Sigmoid colon (tissue), 7 donors: ENCODE data around the gene TTC39B. TPM values are rescaled to one million over a fixed set of nuclear protein-coding genes. Genes with fewer than 3 reads are reported as not detected.

Experiments used
- DNase-seq: peaks from one replicate; pipeline ENCODE4 v3.0.0-alpha.2; 2019
- H3K27ac ChIP-seq, 4 donors: fragments of 200-600 bp; sonication (generic); one replicate each; pipeline ENCODE4 v1.5.1; 2016 to 2019; ENCODE audit warnings: mild to moderate bottlenecking in 1 of 4
- H3K27me3 ChIP-seq, 3 donors: fragments of 200-600 bp; sonication (generic); one replicate each; pipeline ENCODE4 v1.5.1; 2019; ENCODE audit warnings: mild to moderate bottlenecking in 1 of 3
- H3K36me3 ChIP-seq, 4 donors: fragments of 200-600 bp; sonication (generic); one replicate each; pipeline ENCODE4 v1.5.1; 2016 to 2019
- H3K4me1 ChIP-seq, 4 donors: fragments of 200-600 bp; sonication (generic); one replicate each; pipeline ENCODE4 v1.5.1; 2017 to 2019
- H3K4me3 ChIP-seq, 4 donors: fragments of 200-600 bp; sonication (generic); one replicate each; pipeline ENCODE4 v1.5.1; 2017 to 2019; ENCODE audit warnings: mild to moderate bottlenecking in 2 of 4, moderate library complexity in 1 of 4
- H3K9me3 ChIP-seq, 4 donors: fragments of 200-600 bp in 3 of 4; sonication (generic) in 3 of 4; one replicate each; pipeline versions ENCODE4 v1.5.1 to v1.6.1; 2013 to 2019
- EP300 ChIP-seq, 4 donors: sonication (generic); formaldehyde crosslinking; IDR thresholded peaks; one replicate each; pipeline ENCODE4 v1.6.1; 2017; ENCODE audit warnings: antibody characterized with exemption in 4 of 4
- POLR2A ChIP-seq, 2 donors: fragments of 450-650 bp; IDR thresholded peaks; one replicate each; pipeline ENCODE4 v1.6.1; 2016; ENCODE audit warnings: antibody characterized with exemption in 2 of 2, mild to moderate bottlenecking in 2 of 2, moderate library complexity in 2 of 2
- POLR2AphosphoS5 ChIP-seq, 4 donors: sonication (generic); formaldehyde crosslinking; IDR thresholded peaks; one replicate each; pipeline ENCODE4 v1.6.1; 2017; ENCODE audit warnings: antibody characterized with exemption in 4 of 4
- WGBS, 2 donors: extraction: QIAGEN DNeasy Blood & Tissue Kit; methylation state at CpG; one replicate each; pipeline ENCODE4 v1.1.7; 2013; 5-methylcytosine and 5-hydroxymethylcytosine counted together
- intact Hi-C: fragments of 100-400 bp; cut with DNase I; formaldehyde crosslinking; loops from one replicate; pipeline ENCODE4 v1.15.1; 2023
- polyA plus RNA-seq, 3 donors: library from polyadenylated mRNA; stranded (reverse); fragments of 200-250 nt; gene quantifications; one replicate each; pipeline ENCODE4 v1.2.3, GENCODE V29; 2013
- total RNA-seq, 4 donors: library from RNA; depleted of rRNA; stranded (reverse); fragments of >200 nt; gene quantifications; one replicate each; pipeline ENCODE4 v1.1.0, GENCODE V29; 2016
- TF ChIP-seq, protein P1 (sequence below), 4 experiments: fragments of 450-650 bp in 3 of 4; fragments of 200-600 bp in 1 of 4; IDR thresholded peaks; one replicate each; pipeline ENCODE4 v1.5.1; 2016 to 2019; ENCODE audit warnings: antibody characterized with exemption in 4 of 4, mild to moderate bottlenecking in 3 of 4, moderate library complexity in 2 of 4
- donor health status: healthy with polysubstance abuse.
- donor health status: Bipolar disorder and iron deficiency.
- donor health status: healthy.

The TTC39B gene
- total and polyA plus RNA-seq, 7 donors = 4.2 to 15.8 (median 9.1) TPM

DNA sequence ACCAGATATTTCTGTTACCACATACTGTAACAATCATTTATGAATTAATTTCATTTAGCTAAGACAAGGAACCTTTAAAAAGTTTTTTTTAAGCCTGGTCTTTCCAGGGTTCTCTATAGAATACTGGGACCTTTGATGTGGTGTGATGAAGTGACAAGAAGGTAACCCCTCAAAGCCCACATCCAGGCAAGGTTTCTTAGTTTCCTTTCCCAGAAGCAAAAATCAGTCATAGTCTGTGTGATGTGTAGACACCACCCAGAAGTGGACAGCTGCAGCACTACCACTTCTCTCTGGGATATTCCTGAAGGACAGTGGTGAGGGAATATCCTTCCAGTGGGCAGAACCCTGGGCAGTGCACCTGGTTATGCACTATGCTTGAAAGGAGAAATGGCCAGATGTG is 115.6 kb downstream of the TTC39B start:
- no peak for DNase-seq
- no peak overlapping the region for H3K4me3 ChIP-seq

DNA sequence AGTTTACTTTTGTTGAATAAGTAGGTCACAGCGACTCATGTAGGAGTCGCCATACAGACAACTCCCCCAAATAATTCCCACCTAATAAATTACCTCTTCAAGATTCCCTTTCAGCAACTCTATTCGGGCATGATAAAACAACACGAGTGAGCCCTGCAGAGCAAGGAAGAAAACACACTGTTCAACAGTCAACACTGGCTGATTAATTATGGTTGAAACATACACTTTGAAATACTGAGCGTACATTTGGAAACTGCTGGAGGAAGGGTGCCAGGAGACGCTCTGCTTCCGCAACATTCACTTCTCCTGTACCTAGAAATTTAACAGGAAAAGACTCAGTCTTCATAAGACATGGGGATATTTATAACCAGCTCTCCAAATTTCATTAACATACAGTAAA is 117.5 kb downstream of the TTC39B start:
- H3K27ac ChIP-seq = no peak overlapping the region
- TF ChIP-seq, protein P1, sequence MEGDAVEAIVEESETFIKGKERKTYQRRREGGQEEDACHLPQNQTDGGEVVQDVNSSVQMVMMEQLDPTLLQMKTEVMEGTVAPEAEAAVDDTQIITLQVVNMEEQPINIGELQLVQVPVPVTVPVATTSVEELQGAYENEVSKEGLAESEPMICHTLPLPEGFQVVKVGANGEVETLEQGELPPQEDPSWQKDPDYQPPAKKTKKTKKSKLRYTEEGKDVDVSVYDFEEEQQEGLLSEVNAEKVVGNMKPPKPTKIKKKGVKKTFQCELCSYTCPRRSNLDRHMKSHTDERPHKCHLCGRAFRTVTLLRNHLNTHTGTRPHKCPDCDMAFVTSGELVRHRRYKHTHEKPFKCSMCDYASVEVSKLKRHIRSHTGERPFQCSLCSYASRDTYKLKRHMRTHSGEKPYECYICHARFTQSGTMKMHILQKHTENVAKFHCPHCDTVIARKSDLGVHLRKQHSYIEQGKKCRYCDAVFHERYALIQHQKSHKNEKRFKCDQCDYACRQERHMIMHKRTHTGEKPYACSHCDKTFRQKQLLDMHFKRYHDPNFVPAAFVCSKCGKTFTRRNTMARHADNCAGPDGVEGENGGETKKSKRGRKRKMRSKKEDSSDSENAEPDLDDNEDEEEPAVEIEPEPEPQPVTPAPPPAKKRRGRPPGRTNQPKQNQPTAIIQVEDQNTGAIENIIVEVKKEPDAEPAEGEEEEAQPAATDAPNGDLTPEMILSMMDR (IDR thresholded peaks at IDR 0.05) = no peak
- no peak for TF ChIP-seq EP300 (IDR thresholded peaks at IDR 0.05)
- TF ChIP-seq POLR2A (IDR thresholded peaks at IDR 0.05) = no peak
- no peak for TF ChIP-seq POLR2AphosphoS5 (IDR thresholded peaks at IDR 0.05)
- 86 to 94% methylated on average over 7 of the region's 7 CpGs for WGBS, 2 donors
- H3K27me3 ChIP-seq = no peaks in the 10 kb centered on the region
- intact Hi-C loops = no loop called here
- no peaks in the 10 kb centered on the region for H3K4me1 ChIP-seq
- DNase-seq = no peak
- H3K4me3 ChIP-seq = no peak overlapping the region
- no peaks in the 10 kb centered on the region for H3K9me3 ChIP-seq
- H3K36me3 ChIP-seq = peaks cover 0 to 89% (median 4%) of the 10 kb centered on the region in 4 donors

More for the DNA sequence above, 115.6 kb downstream of the TTC39B start:
- TF ChIP-seq EP300 (IDR thresholded peaks at IDR 0.05) (no peak), POLR2AphosphoS5 (IDR thresholded peaks at IDR 0.05) (no peak)
- intact Hi-C loops = no loop called here
- no peaks in the 10 kb centered on the region for H3K27me3 ChIP-seq
- H3K9me3 ChIP-seq = no peaks in the 10 kb centered on the region
- no peak overlapping the region for H3K27ac ChIP-seq
- H3K36me3 ChIP-seq = peaks cover 0 to 82% (median 6%) of the 10 kb centered on the region in 4 donors
- H3K4me1 ChIP-seq = no peaks in the 10 kb centered on the region

DNA sequence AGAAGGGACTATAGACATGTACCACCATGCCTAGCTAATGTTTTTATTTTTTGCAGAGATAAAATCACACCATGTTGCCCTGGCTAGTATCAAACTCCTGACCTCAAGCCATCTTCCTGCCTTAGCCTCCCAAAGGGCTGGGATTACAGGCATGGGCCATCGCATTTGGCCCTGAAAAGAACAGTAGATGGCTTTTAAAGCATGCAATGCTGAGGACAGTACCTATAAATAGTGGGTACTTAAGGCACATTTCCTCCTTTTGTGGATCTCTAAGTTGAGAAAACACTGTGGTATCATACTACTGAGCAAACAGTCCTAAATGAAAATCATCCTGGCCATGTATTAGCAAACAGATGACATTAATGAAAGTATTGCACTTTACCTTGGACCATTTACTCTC is 119.4 kb downstream of the TTC39B start:
- Histone ChIP-seq H3K4me1 (no peaks in the 10 kb centered on the region), H3K36me3 (peaks cover 0 to 84% (median 4%) of the 10 kb centered on the region in 4 donors), H3K4me3 (no peak overlapping the region), H3K27ac (no peak overlapping the region), H3K9me3 (no peaks in the 10 kb centered on the region), H3K27me3 (no peaks in the 10 kb centered on the region)
- 89 to 91% methylated on average over 1 of the region's 1 CpG for WGBS, 2 donors
- DNase-seq = no peak
- intact Hi-C loops = no loop called here
- TF ChIP-seq POLR2A (IDR thresholded peaks at IDR 0.05) (no peak), POLR2AphosphoS5 (IDR thresholded peaks at IDR 0.05) (no peak), EP300 (IDR thresholded peaks at IDR 0.05) (no peak)
- TF ChIP-seq, protein P1 (IDR thresholded peaks at IDR 0.05) = no peak

DNA sequence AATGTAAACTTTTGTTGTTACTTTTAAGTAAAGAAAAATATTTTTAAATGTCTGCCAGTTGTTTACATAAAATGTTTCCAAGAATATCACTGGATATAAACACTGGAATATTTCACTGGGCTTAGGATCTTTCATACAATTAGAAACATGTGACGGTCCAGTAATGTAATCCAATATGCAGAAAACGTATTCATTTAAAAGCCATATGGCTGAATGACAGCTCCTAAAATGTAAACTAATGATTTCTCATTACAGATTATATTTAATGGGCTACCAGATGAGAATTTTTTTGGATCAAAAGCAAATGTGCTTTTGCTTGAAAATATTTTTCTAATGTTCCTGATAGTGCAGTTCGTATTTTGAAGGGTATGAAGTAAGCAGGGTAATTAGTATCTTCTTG is 124.3 kb downstream of the TTC39B start:
- Histone ChIP-seq H3K4me3 (no peak overlapping the region), H3K27ac (no peak overlapping the region), H3K9me3 (no peaks in the 10 kb centered on the region), H3K36me3 (peaks cover 0 to 67% (median 6%) of the 10 kb centered on the region in 4 donors), H3K27me3 (no peaks in the 10 kb centered on the region), H3K4me1 (no peaks in the 10 kb centered on the region)
- TF ChIP-seq POLR2A (IDR thresholded peaks at IDR 0.05) (no peak), POLR2AphosphoS5 (IDR thresholded peaks at IDR 0.05) (no peak), EP300 (IDR thresholded peaks at IDR 0.05) (no peak)
- TF ChIP-seq, protein P1 (IDR thresholded peaks at IDR 0.05) = no peak
- intact Hi-C loops = no loop called here
- 55 to 57% methylated on average over 3 of the region's 3 CpGs for WGBS, 2 donors
- DNase-seq = no peak

DNA sequence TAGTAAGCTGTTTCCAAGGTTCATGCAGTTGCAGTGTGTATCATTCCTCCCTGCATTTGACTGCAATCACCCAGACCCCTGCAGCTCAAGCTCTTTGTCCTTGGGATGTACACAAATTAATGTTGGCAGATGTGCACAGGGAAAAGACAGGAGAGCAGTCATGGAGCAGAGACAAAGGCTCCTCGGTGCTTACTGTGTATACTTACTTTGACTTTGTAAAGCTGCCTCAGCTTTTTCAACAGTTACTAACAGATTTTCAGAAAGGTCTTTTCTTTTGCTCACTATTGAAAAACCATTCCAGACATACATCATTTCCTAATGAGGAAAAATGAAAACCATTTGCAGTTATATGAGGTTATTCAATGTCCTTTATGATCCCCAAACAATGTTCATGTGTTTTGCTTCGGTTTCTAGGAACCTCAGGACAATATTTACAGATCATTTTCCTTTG is 124.9 kb downstream of the TTC39B start:
- no peak overlapping the region for H3K27ac ChIP-seq
- no peaks in the 10 kb centered on the region for H3K9me3 ChIP-seq
- intact Hi-C loops = no loop called here
- TF ChIP-seq POLR2AphosphoS5 (IDR thresholded peaks at IDR 0.05) = no peak
- no peak for TF ChIP-seq POLR2A (IDR thresholded peaks at IDR 0.05)
- TF ChIP-seq EP300 (IDR thresholded peaks at IDR 0.05) = no peak
- TF ChIP-seq, protein P1 (IDR thresholded peaks at IDR 0.05) = no peak
- H3K36me3 ChIP-seq = peaks cover 0 to 67% (median 3%) of the 10 kb centered on the region in 4 donors
- WGBS, 2 donors = 25 to 55% methylated on average over 2 of the region's 2 CpGs
- H3K27me3 ChIP-seq = no peaks in the 10 kb centered on the region
- no peaks in the 10 kb centered on the region for H3K4me1 ChIP-seq
- no peak for DNase-seq
- H3K4me3 ChIP-seq = no peak overlapping the region
